LNCAP (cell line): Measurements from ENCODE around the gene PLXDC2.

Source experiments
- CTCF ChIP-seq: fragments of 450-650 bp; IDR thresholded peaks from 2 replicates; pipeline ENCODE4 v1.5.1; 2017; ENCODE audit warnings: mild to moderate bottlenecking

Gene PLXDC2

GRCh38 chr10:20013991-20014750, 197.9 kb downstream of the PLXDC2 start:
- no peak for TF ChIP-seq CTCF

GRCh38 chr10:20017961-20018360, 201.7 kb downstream of the PLXDC2 start:
- no peak for TF ChIP-seq CTCF

- no peak for TF ChIP-seq CTCF
These were observed 204.4 kb downstream of the PLXDC2 start for GRCh38 chr10:20020677-20021076.

- TF ChIP-seq CTCF = no peak
These were observed 213.3 kb downstream of the PLXDC2 start for GRCh38 chr10:20029523-20029922.

- no peak for TF ChIP-seq CTCF
These were observed 217.2 kb downstream of the PLXDC2 start for GRCh38 chr10:20033476-20033875.

GRCh38 chr10:20034732-20035131, 218.5 kb downstream of the PLXDC2 start:
- no peak for TF ChIP-seq CTCF

- TF ChIP-seq CTCF = no peak
These were observed 223.8 kb downstream of the PLXDC2 start for GRCh38 chr10:20040012-20040411.

GRCh38 chr10:20041931-20042330, 225.7 kb downstream of the PLXDC2 start:
- no peak for TF ChIP-seq CTCF
